ENCODE results near the gene CACNA1D.

The CACNA1D gene

DNA sequence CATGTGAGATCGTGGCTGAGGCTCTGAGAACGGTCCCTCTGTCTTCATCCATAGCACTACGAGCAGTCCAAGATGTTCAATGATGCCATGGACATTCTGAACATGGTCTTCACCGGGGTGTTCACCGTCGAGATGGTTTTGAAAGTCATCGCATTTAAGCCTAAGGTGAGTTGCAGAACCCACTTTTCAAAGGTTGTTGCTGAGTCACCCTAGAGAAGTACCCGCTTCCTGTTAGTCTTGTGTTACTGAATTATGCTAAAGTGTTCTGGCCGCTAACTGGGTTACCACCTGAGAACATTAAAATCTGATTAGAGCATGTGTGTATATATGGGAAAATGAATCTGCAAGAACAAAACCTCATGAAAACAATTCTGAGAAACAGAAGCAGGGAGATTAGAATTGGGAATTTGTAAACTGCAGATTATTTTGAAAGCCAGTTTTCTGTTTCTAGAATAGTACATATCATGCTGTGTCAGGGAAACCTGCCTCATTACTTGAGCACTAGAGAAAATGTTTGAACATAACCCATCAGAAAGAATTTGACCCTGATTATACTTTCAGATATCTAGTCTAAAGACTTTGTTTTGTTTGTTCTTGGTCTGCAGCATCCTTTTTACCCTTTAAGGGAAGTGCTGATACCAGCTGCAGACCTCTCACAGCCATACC is 259.2 kb downstream of the CACNA1D start:
- no peak for DNase-seq (ENCODE audit: low read depth)

DNA sequence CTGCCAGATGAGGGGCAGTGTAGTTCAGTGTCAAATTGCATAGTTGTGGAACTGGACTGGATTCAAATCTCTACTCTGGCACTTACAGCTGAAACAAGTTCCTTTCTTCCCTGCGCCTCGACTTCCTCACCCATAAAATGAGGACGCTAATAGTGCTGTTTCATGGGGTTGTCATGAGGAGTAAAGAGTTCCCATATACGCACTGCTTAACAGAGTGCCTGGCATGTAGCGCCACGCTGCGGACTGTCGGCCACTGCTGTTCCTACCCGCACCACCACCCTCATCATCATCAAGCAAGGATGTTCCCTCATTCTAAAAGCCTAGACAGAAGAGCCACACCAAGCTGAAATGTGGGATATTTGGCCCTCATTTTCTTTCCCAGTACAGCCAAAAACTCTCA is 259.9 kb downstream of the CACNA1D start:
- no peak for DNase-seq (ENCODE audit: low read depth)

DNA sequence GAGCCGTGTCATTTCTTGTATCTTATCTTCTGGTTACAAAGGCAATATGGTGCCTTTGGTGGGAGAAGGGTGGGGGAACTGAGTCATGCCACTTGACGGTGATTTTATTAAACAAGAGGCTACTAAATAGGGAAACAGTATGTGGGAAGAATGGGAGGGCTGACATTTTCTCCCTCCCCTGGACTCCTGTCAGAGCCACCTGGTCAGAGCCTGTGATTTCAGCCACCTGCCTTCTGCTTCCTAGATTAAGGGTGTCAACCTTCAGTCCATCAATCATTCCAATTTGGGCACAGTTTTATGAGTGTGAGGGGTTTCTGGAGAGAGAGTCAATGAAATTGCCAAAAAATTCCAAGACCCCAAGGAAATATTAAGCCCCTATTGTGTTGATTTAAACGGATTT is 264.4 kb downstream of the CACNA1D start:
- DNase-seq (ENCODE audit: low read depth), result no peak

DNA sequence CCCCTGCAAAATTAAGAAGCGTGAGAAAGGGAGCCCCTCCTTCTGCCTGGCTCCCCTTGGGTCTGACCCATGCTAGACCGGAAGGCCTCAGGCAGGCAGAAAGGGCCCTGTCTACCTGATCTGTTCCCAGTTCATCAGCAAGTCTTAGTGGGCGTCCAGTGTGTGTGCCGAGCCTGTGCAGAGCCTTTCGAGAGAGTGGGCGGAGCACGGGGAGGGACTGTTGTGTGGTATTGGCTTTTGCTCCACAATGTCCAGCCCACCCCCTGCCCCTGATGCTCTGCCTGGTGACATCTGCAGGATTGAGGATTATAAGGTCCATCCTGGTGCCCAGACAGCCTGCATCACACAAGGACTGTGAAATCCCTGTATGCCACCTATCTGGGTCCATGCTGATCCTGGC is 268.9 kb downstream of the CACNA1D start:
- DNase-seq (ENCODE audit: low read depth), result no peak

DNA sequence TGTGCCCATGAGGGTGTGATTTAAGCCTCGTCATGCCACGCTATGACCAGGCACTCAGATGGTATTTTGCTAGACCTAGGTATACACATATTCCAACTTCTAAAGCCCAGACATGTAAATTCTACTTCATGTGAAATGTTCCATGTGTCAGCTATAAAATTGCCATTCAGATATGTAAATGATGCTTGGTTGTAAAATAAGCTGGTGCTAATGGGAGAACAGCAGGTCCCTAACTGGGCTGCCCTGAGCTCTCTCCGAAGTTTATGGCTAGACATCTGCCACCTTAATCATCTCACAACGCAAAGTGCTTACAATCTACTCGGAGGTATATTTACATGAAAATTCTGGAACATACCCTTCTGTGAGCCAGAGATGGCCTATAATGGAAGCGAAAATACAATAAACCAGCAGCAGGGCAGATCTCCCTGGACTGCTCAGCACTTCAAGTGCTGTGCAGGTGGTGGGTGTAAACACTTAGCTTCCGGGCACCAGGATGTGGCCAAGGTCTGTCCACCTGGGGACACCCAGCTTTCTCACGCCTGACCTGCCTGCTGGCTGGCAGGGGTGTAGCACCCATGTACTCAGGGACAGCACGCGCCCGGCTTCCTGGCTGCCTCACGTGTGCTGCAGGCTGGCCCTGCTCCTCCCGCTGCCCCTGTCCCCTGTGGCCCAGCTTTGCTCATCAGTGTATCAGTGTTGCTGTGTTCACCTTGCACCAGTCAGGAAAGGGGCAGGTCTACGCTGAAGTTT is 269.8 kb downstream of the CACNA1D start:
- no peak for DNase-seq (ENCODE audit: low read depth)

DNA sequence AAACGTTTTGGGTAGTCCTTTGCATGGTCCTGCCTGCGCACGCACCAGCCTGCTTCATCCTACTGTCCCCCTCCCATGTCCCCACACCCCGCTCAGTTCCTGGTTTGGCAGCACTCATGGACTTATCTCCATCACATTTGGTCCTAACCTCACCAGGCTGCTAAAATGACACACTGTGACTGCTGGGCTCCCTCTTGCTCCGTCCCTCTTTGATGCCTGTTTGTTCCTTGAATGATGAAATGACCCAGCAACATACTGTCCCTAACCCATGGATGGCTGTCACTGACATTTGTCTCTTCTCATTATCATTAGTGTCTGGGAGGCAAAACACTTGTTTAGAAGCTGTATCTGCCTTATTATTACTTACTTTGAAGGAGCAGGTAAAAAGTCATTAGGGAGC is 271.3 kb downstream of the CACNA1D start:
- DNase-seq (ENCODE audit: low read depth), result no peak

DNA sequence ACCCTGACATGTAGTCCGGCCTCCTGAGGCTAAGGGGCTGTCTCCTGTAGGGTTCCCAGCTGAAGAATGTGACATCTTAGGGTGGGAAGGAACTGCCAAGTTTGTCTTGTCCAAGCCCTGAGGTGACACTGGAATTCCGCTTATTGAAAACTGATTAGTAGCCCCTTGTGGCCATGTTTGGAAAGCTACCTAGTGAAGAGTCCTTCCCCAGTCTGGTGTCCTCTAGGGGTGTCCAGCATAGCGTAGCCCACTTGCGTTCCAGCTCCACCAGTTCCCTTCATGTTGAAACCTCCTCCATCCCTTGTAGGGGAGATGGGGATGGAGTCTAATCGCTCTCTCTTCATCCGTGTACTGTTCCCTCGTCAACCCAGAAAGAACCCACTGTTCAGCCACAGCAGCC is 272.3 kb downstream of the CACNA1D start:
- DNase-seq (ENCODE audit: low read depth), result no peak

DNA sequence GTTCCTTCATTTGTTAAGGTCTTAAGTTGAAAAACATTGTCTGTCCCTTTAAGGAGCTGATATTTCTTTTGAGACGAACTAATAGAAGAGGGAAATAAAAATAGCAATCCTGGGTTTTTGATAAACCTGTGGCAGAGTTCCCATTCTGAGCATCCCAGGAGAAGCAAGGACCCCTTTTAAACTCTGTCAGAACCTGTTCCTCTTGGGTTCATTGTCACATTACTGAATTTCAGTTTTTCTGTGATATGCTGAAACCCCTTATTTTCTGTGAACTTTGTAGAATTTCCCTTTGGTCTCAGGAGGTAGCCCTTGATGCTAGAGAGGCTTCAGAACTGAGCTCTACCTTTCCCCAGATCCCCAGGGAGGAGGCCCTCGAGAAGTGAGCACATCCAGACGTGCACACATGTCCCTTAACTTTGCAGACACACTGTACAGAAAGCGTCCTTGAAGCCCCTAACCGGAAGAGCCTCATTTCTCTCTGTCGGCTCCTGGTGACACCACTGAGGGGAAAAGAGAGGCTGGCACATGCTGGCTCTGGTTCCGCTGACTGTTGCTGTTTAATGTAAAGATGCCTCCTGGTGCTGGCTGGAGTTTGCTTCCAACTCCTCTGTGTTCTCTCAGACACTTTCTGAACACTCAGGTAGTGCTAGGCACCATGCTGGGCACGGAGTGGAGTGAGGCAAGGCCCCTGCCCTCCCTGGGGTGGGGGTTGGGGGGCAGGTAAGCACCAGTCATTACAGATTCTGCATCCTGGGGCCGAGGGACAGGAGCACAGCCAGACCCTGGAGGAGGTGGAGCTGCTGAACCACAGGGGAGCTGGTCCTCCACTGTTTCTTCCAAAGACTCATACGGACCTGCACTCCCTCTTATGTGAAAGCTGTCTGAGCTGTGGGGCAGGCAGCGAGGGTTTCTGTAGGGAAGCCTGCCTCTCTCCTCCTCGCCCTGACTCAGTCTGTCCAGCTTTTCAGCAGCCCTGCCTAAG is 274.4 kb downstream of the CACNA1D start:
- DNase-seq (ENCODE audit: low read depth), result no peak

DNA sequence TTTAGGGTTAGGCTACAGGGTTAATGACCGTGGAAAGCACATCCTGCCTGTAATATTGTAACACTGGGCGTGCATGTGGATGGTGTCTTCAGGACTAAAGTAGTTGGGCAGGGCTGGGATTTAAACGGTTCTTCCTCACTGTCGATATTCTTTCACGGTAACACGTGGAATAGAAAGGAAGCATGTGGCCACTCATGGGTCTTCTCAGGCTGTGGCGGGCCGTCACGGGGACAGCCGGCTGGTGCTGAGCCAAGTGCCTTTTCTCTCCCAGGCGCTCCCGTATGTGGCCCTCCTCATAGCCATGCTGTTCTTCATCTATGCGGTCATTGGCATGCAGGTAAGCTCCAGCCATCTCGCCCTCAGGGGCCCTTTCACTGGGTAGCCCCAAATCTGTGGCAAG is 278.2 kb downstream of the CACNA1D start:
- no peak for DNase-seq (ENCODE audit: low read depth)

DNA sequence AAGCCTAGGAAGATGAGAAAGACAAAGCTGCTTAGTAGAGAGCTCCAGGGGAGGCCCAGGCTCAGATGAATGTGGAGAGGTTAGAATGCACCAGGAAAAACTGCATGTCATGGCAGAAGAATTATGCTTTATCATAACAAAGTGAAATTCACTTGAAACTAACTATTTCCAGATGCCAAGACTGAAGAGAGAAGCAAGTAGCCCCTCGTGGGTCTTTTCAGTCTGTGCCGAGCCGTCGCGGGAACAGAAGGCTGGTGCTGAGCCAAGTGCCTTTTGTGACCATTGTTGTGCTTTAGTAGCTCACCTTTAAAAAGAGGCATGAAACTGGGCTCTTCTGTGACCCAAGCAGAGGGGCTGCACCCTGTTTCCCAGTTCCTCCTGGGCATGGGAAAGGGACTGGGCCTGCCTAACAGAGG is 278.6 kb downstream of the CACNA1D start:
- DNase-seq (ENCODE audit: low read depth), result no peak

DNA sequence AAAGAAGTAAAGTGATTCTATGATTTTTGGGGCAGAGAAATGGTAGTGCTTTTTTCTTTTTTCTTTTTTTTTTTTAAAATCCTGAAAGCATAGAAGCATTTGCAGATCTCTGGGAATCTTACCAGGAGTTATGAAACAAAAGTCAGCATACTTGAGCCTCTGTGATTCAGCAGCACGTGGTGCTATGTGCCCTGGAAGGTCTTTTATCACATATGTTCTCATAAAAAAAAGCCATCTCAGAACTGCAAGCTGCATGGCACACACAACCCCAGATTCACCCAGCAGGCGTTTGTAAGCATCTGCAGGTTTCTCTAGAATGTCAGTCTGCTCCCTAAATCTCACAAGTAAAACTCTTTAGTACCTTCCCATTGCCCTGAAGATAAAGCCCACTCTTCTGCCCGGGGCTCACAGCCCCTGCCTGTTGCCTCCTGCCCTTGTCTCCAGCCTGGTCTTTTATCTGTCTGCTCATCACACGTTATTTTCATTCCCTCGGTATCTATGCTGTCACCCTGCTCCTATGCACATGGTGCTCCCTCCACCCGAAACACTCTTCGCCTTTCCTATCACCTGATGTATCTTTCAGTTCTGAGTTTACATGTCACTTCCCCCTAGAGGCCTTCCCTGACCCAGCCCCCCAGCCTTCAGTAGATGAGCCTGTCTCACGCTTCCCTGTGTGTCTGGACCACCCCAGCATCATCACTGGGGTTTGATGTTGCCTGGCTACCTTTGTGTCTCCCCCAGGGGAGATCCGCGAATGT is 279.4 kb downstream of the CACNA1D start:
- DNase-seq (ENCODE audit: low read depth), result no peak

DNA sequence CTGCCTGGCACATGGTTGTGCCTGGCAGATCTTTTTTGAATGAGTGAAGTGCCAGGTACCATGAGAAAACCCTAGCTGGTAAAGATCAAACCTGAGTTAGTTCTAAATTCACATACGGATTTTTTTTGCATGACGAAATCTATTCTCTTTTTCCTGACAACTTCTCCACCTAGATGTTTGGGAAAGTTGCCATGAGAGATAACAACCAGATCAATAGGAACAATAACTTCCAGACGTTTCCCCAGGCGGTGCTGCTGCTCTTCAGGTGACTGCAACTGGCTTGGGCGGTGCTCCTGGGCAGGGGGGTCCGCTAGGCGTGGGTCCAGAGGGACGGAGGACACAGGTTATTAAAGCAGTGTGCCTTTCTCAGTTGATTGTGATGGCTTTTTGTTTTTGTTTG is 280.0 kb downstream of the CACNA1D start:
- no peak for DNase-seq (ENCODE audit: low read depth)

DNA sequence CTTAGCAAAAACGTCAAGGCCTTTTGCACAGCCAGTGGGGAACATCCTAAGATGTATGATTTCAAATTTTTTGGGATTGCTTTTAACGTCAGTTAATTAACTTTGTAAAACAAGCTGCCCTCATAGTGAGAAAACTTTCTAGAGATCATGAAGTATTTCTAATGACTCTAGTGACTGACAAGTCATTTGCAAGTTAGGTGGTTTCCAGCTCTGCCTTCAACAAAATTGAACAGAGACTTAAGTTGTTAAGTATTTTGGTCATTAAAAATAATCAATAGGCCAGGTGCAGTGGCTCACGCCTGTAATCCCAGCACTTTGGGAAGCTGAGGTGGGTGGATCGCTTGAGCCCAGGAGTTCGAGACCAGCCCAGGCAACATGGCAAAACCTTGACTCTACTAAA is 280.6 kb downstream of the CACNA1D start:
- no peak for DNase-seq (ENCODE audit: low read depth)

DNA sequence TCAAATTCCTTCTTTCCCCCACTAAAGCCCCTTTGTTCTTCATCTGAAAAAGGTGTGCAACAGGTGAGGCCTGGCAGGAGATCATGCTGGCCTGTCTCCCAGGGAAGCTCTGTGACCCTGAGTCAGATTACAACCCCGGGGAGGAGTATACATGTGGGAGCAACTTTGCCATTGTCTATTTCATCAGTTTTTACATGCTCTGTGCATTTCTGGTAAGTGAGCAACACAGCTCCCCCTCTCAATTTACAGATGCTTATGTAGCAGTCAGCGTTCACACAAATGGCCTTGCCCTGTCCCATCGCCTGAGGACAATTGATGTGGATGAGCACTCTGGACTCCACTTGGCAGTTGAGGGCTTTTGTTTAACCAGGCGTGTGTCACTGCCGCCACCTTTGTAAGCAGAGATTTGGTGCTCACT is 281.4 kb downstream of the CACNA1D start:
- no peak for DNase-seq (ENCODE audit: low read depth)

DNA sequence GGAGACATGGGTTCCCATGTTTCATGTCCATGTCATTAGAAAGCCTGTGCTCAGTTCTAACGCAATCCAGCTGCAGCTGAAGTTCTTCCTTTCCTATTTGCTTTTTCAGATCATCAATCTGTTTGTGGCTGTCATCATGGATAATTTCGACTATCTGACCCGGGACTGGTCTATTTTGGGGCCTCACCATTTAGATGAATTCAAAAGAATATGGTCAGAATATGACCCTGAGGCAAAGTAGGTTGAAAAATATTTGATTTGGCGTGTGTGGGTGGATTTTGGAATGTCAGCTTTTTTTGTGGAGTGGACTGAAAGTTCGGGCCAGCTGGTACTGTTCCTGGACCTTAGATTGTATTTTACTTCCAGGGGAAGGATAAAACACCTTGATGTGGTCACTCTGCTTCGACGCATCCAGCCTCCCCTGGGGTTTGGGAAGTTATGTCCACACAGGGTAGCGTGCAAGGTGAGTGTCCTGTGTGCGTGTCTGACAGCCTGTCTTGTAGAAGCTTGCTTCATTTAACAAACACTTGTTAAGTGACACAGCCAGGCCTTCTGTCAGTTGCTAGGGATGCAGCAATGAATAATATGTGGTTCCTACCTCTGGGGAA is 282.2 kb downstream of the CACNA1D start:
- no peak for DNase-seq (ENCODE audit: low read depth)

DNA sequence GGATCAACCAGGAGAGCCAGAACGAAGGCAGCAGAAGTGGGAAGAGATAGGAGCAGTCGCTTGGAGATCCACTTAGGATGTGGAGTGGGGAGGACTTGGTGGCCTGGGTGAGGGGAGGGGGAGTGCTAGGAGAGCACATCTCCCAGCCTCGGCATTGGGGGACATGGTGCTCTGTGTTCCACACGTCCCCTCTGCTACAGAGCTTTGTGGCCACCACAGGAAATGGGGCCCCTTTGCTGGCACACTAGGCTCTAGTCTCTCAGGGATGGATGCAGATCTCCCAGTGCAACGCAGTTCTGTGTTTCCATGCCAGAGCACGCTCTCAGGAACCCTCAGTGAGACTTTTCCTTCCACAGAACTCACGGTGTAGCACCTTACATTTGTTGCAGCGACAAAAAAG is 283.1 kb downstream of the CACNA1D start:
- no peak for DNase-seq (ENCODE audit: low read depth)

DNA sequence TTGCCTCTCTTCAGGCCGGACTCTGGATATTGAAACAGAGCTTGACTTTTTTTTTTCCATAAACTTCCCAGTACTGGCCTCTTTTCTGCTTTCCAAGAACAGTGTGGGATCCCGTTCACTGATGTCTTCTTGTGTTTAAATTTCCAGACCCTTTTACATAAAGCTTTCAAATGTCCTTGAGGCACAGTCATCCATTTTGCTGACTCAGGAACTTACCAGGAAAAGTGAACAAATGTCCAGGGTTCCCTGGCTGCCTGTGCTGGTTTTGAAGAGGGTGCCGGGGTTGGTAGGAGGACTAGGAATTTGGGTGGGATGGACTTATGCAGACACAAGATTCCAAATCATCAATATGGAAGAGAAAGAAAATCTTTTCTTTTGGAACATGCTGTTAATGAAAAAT is 283.7 kb downstream of the CACNA1D start:
- no peak for DNase-seq (ENCODE audit: low read depth)

DNA sequence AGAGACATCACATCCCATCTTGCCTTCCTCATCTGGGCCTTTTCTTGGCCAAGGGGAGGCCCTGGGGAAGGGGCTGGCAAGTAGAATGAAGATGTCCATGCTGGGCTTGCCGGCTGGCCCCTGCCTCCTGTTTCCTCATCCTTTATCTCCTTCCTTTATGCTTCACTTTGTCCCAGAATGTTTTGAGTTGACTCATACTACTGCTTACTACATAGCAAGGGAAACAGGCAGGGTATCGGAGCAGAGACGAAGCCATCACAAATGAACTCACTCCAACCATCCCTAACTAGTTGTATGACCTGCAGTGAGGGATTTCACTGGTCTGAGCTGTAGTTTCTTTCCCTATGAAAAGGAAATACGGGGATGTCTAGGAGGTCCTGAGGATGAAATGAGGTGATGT is 285.8 kb downstream of the CACNA1D start:
- DNase-seq (ENCODE audit: low read depth), result no peak

DNA sequence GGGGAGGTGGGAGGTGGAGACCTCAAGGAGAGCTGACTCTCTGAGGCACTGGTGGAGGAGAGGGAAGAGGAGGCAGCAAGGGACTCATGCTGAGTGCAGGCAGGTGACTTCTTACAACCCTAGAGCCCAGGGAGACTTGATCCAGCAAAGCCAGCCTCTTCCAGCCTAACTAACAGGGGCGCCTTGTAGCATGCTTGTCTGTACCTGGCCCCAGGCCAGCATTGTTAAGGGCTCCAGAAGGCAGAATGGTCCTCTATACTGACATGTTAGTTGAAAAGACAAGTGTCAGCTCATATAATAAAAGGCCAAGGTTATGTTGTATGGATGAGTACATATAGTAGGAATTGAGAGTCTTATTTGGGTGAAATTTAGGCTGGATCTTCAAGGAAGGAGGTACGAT is 286.4 kb downstream of the CACNA1D start:
- DNase-seq (ENCODE audit: low read depth), result no peak

DNA sequence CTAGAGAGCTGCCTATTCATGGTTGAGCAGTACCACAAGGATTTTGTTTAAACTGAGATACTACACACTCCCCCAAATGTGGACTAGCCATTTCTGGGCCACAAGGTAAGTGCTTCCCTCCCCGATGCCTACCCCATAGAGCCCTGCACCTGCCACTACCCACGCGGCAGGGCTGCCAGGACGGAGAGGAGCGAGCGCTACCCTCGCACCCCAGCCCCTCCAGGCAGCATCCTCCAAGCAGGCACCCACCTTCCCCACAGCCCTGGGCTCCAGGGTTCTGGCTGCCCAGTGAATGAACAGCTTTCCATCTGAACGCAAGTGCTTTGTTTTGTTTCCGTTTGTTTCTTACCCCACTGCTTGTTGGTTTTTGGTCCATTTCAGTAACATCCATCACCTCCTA is 292.6 kb downstream of the CACNA1D start:
- DNase-seq (ENCODE audit: low read depth), result no peak

DNA sequence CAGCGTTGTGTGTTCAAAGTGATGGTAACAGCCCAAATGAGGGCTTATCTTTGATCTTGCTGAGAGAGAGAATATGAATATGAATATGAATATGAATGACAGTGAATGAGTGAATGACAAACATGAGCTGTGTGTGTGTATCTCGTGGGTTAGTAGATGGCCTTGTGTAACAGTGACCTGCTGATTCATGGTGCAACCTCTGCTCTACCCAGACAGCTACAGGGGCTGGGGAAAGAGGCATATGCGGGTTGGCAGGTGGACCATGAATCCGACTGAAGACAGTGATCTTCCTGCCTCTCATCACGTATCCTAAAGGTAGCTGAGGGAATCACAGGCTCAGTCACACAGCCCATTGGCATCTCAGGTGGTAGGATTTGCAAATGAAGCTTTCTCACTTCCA is 293.6 kb downstream of the CACNA1D start:
- DNase-seq (ENCODE audit: low read depth), result no peak

DNA sequence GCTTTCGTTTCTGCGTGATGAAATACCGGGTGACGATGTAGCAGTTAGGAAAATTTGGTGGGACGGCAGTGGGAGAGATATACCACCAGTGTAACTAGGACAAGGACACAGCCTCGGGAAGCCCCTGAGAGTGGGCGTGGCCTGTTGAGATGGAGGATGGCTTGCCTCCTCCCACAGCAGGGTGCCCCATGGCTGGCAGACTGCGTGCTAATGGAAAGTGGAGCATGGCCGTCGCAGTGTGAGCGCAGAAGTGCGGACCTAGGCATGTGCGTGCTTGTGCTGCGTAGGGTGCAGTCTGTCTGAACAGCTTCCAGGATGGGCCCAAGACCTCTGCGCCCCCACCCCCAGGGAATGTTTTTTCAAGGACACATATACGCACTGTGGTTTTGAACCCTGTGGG is 295.0 kb downstream of the CACNA1D start:
- DNase-seq (ENCODE audit: low read depth), result no peak

All from HS-27A (cell line).